ENCODE measurements around the gene COQ8A. TPM values are rescaled to one million over a fixed set of nuclear protein-coding genes. Genes with fewer than 3 reads are reported as not detected.

Gene COQ8A
- total RNA-seq, 1 donor from 2014 or later = 16.0 TPM

- DNase-seq (ENCODE audit: extremely low spot score, unreplicated experiment) = no peak
- H3K36me3 Mint-ChIP-seq (ENCODE audit: unreplicated experiment) = peaks cover 27% of the 10 kb centered on the region
- no peak overlapping the region for H3K4me3 Mint-ChIP-seq (ENCODE audit: unreplicated experiment)
- H3K4me1 Mint-ChIP-seq (ENCODE audit: unreplicated experiment) = peaks cover 2% of the 10 kb centered on the region
- H3K9me3 Mint-ChIP-seq (ENCODE audit: unreplicated experiment) = no peaks in the 10 kb centered on the region
- no peak for TF ChIP-seq CTCF (IDR thresholded peaks at IDR 0.05)
- H3K27ac Mint-ChIP-seq (ENCODE audit: unreplicated experiment) = no peak overlapping the region
- no peaks in the 10 kb centered on the region for H3K27me3 Mint-ChIP-seq (ENCODE audit: unreplicated experiment)
Measured at GRCh38 chr1:226987623-226988333, 47.7 kb downstream of the COQ8A start.

GRCh38 chr1:226988334-226988666 is 48.2 kb downstream of the COQ8A start:
- no peak for DNase-seq (ENCODE audit: extremely low spot score, unreplicated experiment)
- Mint-ChIP-seq H3K27me3 (ENCODE audit: unreplicated experiment) (no peaks in the 10 kb centered on the region), H3K36me3 (ENCODE audit: unreplicated experiment) (peaks cover 29% of the 10 kb centered on the region), H3K9me3 (ENCODE audit: unreplicated experiment) (no peaks in the 10 kb centered on the region), H3K27ac (ENCODE audit: unreplicated experiment) (no peak overlapping the region), H3K4me3 (ENCODE audit: unreplicated experiment) (no peak overlapping the region), H3K4me1 (ENCODE audit: unreplicated experiment) (peaks cover 2% of the 10 kb centered on the region)
- no peak for TF ChIP-seq CTCF (IDR thresholded peaks at IDR 0.05)

GRCh38 chr1:226989085-226989920 is 49.2 kb downstream of the COQ8A start:
- H3K27ac Mint-ChIP-seq (ENCODE audit: unreplicated experiment) = no peak overlapping the region
- no peak for DNase-seq (ENCODE audit: extremely low spot score, unreplicated experiment)
- no peak for TF ChIP-seq CTCF (IDR thresholded peaks at IDR 0.05)
- H3K4me3 Mint-ChIP-seq (ENCODE audit: unreplicated experiment) = no peak overlapping the region
- no peaks in the 10 kb centered on the region for H3K9me3 Mint-ChIP-seq (ENCODE audit: unreplicated experiment)
- peaks cover 35% of the 10 kb centered on the region for H3K36me3 Mint-ChIP-seq (ENCODE audit: unreplicated experiment)
- no peaks in the 10 kb centered on the region for H3K27me3 Mint-ChIP-seq (ENCODE audit: unreplicated experiment)
- no peaks in the 10 kb centered on the region for H3K4me1 Mint-ChIP-seq (ENCODE audit: unreplicated experiment)

- no peaks in the 10 kb centered on the region for H3K9me3 Mint-ChIP-seq (ENCODE audit: unreplicated experiment)
- H3K27ac Mint-ChIP-seq (ENCODE audit: unreplicated experiment) = no peak overlapping the region
- DNase-seq (ENCODE audit: extremely low spot score, unreplicated experiment) = no peak
- no peaks in the 10 kb centered on the region for H3K4me1 Mint-ChIP-seq (ENCODE audit: unreplicated experiment)
- TF ChIP-seq CTCF (IDR thresholded peaks at IDR 0.05) = no peak
- no peak overlapping the region for H3K4me3 Mint-ChIP-seq (ENCODE audit: unreplicated experiment)
- H3K36me3 Mint-ChIP-seq (ENCODE audit: unreplicated experiment) = peaks cover 38% of the 10 kb centered on the region
- no peaks in the 10 kb centered on the region for H3K27me3 Mint-ChIP-seq (ENCODE audit: unreplicated experiment)
Measured at GRCh38 chr1:226990133-226990716, 50.1 kb downstream of the COQ8A start.

GRCh38 chr1:226991920-226992319 is 51.8 kb downstream of the COQ8A start:
- Mint-ChIP-seq H3K4me1 (ENCODE audit: unreplicated experiment) (no peaks in the 10 kb centered on the region), H3K9me3 (ENCODE audit: unreplicated experiment) (no peaks in the 10 kb centered on the region), H3K27ac (ENCODE audit: unreplicated experiment) (no peak overlapping the region), H3K27me3 (ENCODE audit: unreplicated experiment) (no peaks in the 10 kb centered on the region), H3K4me3 (ENCODE audit: unreplicated experiment) (no peak overlapping the region), H3K36me3 (ENCODE audit: unreplicated experiment) (peaks cover 32% of the 10 kb centered on the region)
- DNase-seq (ENCODE audit: extremely low spot score, unreplicated experiment) = no peak
- no peak for TF ChIP-seq CTCF (IDR thresholded peaks at IDR 0.05)

Data from osteocyte (in vitro differentiated cells).